Progenitor cell of endocrine pancreas (in vitro differentiated cells): Measurements from ENCODE around the gene FAM98B. TPM values are rescaled to one million over a fixed set of nuclear protein-coding genes. Genes with fewer than 3 reads are reported as not detected.

Experiments used
- DNase-seq: peaks from one replicate; pipeline ENCODE4 v3.0.0; 2021; ENCODE audit warnings: low spot score; ENCODE audit not compliant: unreplicated experiment
- H3K27ac Mint-ChIP-seq: 2 replicates; pipeline ENCODE4 v1.8.0; 2021; ENCODE audit warnings: mild to moderate bottlenecking, moderate library complexity, mixed read lengths
- H3K27me3 Mint-ChIP-seq: 2 replicates; pipeline ENCODE4 v1.8.0; 2021; ENCODE audit warnings: mixed read lengths
- H3K36me3 Mint-ChIP-seq: 2 replicates; pipeline ENCODE4 v1.8.0; 2022; ENCODE audit warnings: mixed read lengths; ENCODE audit not compliant: insufficient read depth
- H3K4me1 Mint-ChIP-seq: 2 replicates; pipeline ENCODE4 v1.8.0; 2021; ENCODE audit warnings: low read depth, mixed read lengths
- H3K4me3 Mint-ChIP-seq: 2 replicates; pipeline ENCODE4 v1.8.0; 2021; ENCODE audit warnings: low read depth, mild to moderate bottlenecking, moderate library complexity, mixed read lengths
- H3K9me3 Mint-ChIP-seq: 2 replicates; pipeline ENCODE4 v1.8.0; 2021; ENCODE audit warnings: low read depth, mixed read lengths
- CTCF ChIP-seq: fragments of 200-600 bp; sonication (generic); IDR thresholded peaks from one replicate; pipeline ENCODE4 v1.5.0; 2021; ENCODE audit warnings: antibody characterized with exemption, mild to moderate bottlenecking; ENCODE audit not compliant: unreplicated experiment
- total RNA-seq: library from RNA; stranded (reverse); gene quantifications from 2 replicates; pipeline ENCODE4 v1.2.1, GENCODE V29; 2021

The FAM98B gene
- total RNA-seq, 1 donor from 2014 or later: 50.8 TPM

DNA sequence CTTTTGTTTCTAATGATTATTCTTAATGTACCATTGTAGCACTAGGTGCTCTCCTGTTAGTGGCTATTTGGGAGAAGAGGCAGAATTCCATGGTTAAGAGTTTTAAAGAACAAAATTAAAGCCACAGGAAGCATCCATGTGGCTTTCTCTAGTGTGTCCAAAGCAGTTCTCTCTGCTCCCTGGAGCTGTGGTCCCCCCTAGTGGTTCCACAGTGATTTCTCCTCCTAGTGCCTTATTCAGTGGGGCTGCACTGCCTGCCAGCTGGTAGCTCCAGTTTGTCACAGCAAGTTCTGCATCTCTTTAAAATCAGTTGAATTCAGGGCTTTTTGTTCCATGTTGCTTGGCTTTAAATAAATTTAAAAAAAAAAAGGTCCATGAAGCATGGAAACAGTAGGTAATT, 39.6 kb upstream of the FAM98B start:
- Mint-ChIP-seq H3K27me3 (peaks cover 14% of the 10 kb centered on the region), H3K9me3 (no peaks in the 10 kb centered on the region), H3K27ac (no peak overlapping the region), H3K4me3 (no peak overlapping the region), H3K36me3 (no peaks in the 10 kb centered on the region), H3K4me1 (no peaks in the 10 kb centered on the region)
- peak; percentile 10 for DNase-seq
- peak; percentile 64 for TF ChIP-seq CTCF

DNA sequence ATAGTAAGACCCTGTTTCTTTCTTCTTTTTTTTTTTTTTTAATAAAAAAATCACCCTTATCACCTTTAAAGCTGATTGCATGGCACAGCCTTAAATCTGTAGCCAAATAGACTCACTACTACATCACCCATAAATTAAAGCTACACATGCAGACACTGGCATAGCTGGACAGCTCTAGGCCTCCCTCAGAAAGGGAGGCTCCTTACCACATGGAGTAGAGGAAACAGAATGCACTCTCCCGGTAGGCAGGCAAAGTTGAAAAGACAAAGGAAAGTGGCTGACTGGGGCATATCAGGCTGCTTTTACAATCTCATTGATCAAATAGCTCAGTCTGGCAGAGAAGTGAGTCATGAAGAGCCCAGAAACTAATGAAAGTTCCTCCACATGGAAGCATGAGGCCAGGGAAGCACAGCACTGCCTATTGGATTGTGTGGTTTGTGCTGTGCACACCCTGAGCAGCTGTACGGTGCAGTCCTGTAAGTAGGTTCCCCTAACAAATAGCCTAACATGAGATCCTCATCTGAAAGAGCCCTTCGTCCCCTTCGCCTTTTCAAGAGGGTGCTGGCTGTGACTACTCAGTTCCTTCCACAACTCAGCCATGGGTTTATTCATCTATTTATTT, 32.7 kb upstream of the FAM98B start:
- Mint-ChIP-seq H3K4me3 (no peak overlapping the region), H3K9me3 (no peaks in the 10 kb centered on the region), H3K4me1 (no peaks in the 10 kb centered on the region), H3K36me3 (no peaks in the 10 kb centered on the region), H3K27me3 (peaks cover 12% of the 10 kb centered on the region), H3K27ac (no peak overlapping the region)
- DNase-seq: no peak
- no peak for TF ChIP-seq CTCF

- Mint-ChIP-seq H3K27me3 (peaks cover 14% of the 10 kb centered on the region), H3K9me3 (no peaks in the 10 kb centered on the region), H3K4me3 (no peak overlapping the region), H3K27ac (no peak overlapping the region), H3K4me1 (no peaks in the 10 kb centered on the region), H3K36me3 (no peaks in the 10 kb centered on the region)
- no peak for TF ChIP-seq CTCF
- no peak for DNase-seq
Measured at GRCh38 chr15:38424101-38424552, 29.8 kb upstream of the FAM98B start.

GRCh38 chr15:38425269-38425668, 28.7 kb upstream of the FAM98B start:
- no peak overlapping the region for H3K4me3 Mint-ChIP-seq
- peaks cover 14% of the 10 kb centered on the region for H3K27me3 Mint-ChIP-seq
- H3K27ac Mint-ChIP-seq: no peak overlapping the region
- H3K36me3 Mint-ChIP-seq: no peaks in the 10 kb centered on the region
- H3K4me1 Mint-ChIP-seq: no peaks in the 10 kb centered on the region
- TF ChIP-seq CTCF: no peak
- no peak for DNase-seq
- H3K9me3 Mint-ChIP-seq: no peaks in the 10 kb centered on the region

DNA sequence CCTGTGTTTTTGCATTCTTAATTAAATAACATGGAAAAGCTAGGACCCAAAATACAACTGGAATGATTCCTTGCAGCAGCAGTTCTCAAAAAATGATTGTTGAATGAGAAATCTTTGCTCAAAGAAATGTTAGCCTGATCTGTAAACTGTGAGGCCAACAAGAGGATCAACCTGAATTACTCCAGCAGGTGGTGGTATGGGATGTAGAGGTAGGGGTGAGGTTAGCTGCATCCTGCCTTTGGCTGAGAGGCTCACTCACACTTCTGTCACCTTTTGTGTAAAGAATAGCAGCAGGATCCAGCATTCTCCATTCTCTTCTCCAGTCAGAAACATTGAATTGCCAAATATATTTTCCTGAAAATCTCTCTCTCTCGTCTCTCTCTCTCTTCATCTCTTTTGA, 26.5 kb upstream of the FAM98B start:
- Mint-ChIP-seq H3K27ac (no peak overlapping the region), H3K27me3 (peaks cover 17% of the 10 kb centered on the region), H3K36me3 (no peaks in the 10 kb centered on the region), H3K9me3 (no peaks in the 10 kb centered on the region), H3K4me1 (no peaks in the 10 kb centered on the region), H3K4me3 (no peak overlapping the region)
- DNase-seq: no peak
- TF ChIP-seq CTCF: no peak
